KOPT-K1 (cell line): Measurements from ENCODE around the gene IGSF21.

Experiments
- H3K27ac ChIP-seq: fragments of 200-600 bp; sonication (generic); 2 replicates; pipeline ENCODE4 v1.5.1; 2016; ENCODE audit warnings: antibody characterized with exemption, mild to moderate bottlenecking, low read depth, low read length; ENCODE audit not compliant: poor library complexity, severe bottlenecking
- H3K36me3 ChIP-seq: fragments of 200-600 bp; sonication (generic); 2 replicates; pipeline ENCODE4 v1.5.1; 2017; ENCODE audit warnings: antibody characterized with exemption, mild to moderate bottlenecking, low read length, moderate library complexity; ENCODE audit not compliant: insufficient read depth
- H3K9me3 ChIP-seq: fragments of 200-600 bp; sonication (generic); 2 replicates; pipeline ENCODE4 v1.5.1; 2017; ENCODE audit warnings: antibody characterized with exemption, low read length, mild to moderate bottlenecking; ENCODE audit not compliant: insufficient read depth, poor library complexity, severe bottlenecking

IGSF21 gene

DNA sequence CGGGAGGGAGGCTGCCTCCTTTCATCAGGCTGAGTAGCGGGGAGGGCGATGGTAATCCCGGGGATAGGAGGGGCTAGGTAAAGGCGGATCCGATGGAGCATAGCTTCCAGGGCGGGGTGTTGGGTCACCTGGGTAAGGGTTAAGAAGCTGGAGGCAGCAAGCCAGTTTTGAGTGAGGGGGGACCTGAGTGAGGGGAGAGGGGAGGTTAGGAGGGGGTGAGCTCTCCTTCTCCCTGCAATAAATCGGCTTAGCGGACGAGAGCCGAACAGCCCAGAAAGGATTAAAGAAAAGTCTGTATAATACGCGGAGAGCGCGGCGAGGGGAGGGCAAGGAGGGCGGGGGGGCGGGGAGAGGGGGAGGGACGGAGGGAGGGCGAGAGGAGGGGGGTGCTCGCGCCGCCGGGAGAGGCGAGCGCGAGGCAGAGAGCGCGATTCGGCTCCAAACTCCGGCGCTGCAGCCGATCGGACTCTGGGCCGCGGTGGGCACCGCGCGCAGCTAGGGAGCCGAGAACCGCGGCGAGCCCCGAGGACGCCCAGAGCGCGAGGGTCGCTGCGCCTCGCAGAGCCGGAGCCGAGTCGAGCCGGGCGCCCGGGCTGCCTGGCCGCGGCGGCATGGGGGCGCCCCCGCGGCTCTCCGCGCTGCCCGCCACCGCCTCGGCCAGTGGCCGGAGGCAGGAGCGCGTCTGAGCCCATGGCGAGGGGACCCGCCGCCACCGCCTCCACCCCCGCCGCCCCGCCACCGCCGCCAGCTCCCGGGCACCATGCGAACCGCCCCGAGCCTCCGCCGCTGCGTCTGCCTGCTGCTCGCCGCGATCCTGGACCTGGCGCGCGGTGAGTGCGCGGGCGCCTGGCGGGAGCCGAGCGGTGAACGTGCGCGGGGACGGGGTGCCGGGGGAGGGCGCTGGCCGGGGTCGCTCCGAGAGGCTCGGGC is at the start of gene IGSF21:
IGSF21 (plus strand) TSS at position 430 of the 930 bp plus-strand sequence; CDS start at position 761, 331 bp downstream.
- Histone ChIP-seq H3K27ac (no peak within 1 kb of the TSS), H3K36me3 (no peaks in the 10 kb centered on the region), H3K9me3 (no peaks in the 10 kb centered on the region)

GRCh38 chr1:18058206-18058921 is 49.2 kb upstream of the IGSF21 start:
- Histone ChIP-seq H3K9me3 (no peaks in the 10 kb centered on the region), H3K36me3 (no peaks in the 10 kb centered on the region), H3K27ac (no peak overlapping the region)

DNA sequence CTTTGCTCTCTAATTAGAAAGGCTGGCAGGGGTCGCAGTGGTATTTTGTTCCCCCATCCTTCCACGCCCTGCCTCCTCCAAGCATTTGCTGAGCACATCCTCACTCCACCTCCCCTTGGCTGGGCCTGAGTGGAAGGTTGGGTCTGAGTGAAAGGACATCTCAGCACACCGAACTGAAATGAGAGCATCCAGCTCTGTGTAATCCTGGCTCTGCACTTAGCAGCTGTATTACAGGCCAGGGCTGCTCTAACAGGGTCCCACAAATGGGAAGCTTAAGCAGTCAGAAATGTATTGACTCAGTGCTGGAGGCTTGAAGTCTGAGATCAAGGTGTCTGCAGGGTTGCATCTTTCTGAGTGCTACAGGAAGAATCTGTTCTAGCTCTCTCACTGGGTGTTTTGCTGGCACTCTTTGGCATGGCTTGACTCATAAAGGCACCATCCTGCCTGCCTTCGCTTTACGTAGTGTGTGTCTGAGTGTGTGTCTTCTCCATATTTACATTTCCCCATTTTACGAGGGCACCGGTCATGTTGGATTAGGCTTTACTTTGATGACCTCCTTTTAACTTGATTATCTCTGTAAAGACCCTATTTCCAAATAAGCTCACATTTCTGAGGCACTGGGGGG is 48.5 kb upstream of the IGSF21 start:
- Histone ChIP-seq H3K27ac (no peak overlapping the region), H3K36me3 (no peaks in the 10 kb centered on the region), H3K9me3 (no peaks in the 10 kb centered on the region)

DNA sequence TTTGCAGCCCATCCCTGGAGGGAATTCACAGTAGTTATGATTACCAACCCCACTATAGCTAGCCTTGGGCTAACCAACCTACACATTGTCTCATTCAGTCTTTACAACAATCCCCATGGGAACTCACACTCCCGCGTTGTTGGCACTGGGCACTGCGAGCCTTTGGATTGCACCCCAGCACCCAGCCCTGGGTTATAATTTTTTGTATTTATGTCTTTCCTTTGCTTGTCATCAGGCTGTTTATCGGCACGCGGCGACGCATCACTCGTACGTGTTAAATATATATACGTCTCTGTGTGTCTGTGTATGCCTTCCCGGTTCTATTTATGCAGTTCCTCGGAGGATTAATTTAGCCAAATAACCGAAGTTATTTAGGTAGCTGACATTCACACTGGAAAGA is 47.2 kb upstream of the IGSF21 start:
- no peak overlapping the region for H3K27ac ChIP-seq

GRCh38 chr1:18062185-18062584 is 45.4 kb upstream of the IGSF21 start:
- Histone ChIP-seq H3K9me3 (no peaks in the 10 kb centered on the region), H3K36me3 (no peaks in the 10 kb centered on the region), H3K27ac (no peak overlapping the region)

More for the DNA sequence above, 47.2 kb upstream of the IGSF21 start:
- H3K36me3 ChIP-seq = no peaks in the 10 kb centered on the region
- H3K9me3 ChIP-seq = no peaks in the 10 kb centered on the region

- Histone ChIP-seq H3K27ac (no peak overlapping the region), H3K36me3 (no peaks in the 10 kb centered on the region), H3K9me3 (no peaks in the 10 kb centered on the region)
These were observed 43.1 kb upstream of the IGSF21 start for GRCh38 chr1:18064534-18064933.

DNA sequence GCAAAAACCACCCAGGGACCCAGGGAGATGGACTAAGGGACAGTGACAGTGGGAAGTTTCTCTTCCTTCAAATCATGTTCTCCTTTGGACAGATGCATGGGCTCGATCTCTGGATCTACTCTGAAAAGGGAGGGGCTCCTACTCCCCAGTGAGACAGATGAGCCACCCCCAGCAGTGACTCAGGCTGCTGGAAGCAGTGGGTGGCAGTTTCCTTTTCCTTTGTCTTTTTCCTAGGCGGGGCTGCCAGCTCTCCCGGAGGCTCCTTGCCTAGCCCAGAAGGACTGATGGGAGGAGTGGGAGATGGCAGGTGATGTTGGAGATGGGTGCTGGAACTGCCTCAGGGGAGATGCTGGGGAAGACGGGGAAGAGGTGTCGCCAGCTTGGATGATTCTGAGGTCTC is 41.0 kb upstream of the IGSF21 start:
- H3K27ac ChIP-seq = no peak overlapping the region
- H3K36me3 ChIP-seq = no peaks in the 10 kb centered on the region
- H3K9me3 ChIP-seq = no peaks in the 10 kb centered on the region

- H3K36me3 ChIP-seq = no peaks in the 10 kb centered on the region
- no peaks in the 10 kb centered on the region for H3K9me3 ChIP-seq
- H3K27ac ChIP-seq = no peak overlapping the region
These were observed 37.7 kb upstream of the IGSF21 start for GRCh38 chr1:18069903-18070302.

GRCh38 chr1:18072066-18072465 is 35.5 kb upstream of the IGSF21 start:
- Histone ChIP-seq H3K36me3 (no peaks in the 10 kb centered on the region), H3K9me3 (no peaks in the 10 kb centered on the region), H3K27ac (no peak overlapping the region)

DNA sequence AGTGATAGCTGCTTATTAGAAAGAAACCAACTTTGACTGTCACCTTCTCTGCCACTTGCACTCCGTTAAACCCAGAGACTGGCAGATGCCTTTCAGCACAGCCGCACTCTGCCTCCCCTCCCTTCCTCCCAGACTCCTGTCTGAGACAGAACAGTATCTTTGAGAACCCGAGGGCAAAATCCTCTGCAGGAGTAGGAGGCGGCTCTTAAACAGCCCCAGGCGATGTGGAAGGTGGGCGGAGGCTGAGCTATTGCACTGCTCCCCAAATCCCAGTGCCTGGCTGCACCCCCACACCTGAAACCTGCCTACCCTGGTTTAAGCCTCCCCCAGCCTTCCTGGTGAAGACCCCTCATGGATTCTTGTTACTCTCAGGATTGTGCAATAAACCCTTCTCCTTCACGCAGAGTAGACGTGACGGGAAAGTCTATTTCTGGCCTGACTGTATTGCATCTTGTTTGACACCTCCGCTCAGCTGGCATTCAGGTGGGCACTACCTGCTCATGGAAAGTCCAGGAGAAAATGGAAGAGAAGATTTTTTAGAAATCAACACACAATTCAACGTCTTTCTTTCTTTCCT is 34.4 kb upstream of the IGSF21 start:
- Histone ChIP-seq H3K36me3 (no peaks in the 10 kb centered on the region), H3K27ac (no peak overlapping the region), H3K9me3 (no peaks in the 10 kb centered on the region)

GRCh38 chr1:18077657-18078215 is 29.9 kb upstream of the IGSF21 start:
- Histone ChIP-seq H3K36me3 (no peaks in the 10 kb centered on the region), H3K9me3 (no peaks in the 10 kb centered on the region), H3K27ac (no peak overlapping the region)

DNA sequence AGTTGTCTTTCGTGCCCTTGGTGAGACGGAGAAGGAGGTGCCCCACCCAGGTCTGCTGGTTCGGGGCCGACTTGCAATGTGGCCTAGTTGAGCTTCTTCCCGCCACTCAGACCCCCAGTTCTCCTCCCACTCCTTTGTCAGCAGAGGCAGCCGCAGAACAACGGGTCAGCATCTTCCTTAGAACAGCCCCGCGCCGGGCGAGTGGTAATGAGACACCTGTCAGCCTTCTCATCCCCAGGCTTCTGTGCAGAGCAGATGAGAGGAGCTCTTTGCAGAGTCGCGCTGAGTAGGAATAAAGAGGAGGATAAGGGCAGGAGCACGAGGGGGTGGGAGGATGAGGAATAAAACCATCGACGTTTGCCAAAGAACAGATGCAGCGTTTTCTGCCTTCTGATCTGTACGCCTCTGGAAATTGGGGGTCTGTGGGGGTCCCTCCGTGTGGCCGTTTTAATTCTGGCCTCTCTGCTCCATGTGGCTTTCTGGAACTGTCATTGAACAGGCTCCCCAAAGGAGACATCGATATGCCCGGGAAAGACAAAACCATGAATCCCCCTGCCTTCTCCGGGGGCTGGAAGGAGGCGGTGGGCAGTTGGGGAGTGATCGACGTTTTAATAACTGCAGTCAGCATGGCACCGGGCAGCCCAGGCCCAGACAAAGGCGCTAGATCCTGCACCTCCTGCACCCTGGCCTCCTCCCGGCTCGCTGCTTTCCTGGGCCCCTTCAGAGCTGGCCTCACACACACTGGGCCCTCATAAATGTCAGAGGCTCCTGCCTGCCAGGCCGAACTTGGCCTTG is 27.5 kb upstream of the IGSF21 start:
- no peaks in the 10 kb centered on the region for H3K36me3 ChIP-seq

GRCh38 chr1:18085387-18086074 is 22.1 kb upstream of the IGSF21 start:
- Histone ChIP-seq H3K36me3 (no peaks in the 10 kb centered on the region), H3K9me3 (no peaks in the 10 kb centered on the region), H3K27ac (no peak overlapping the region)

More for the DNA sequence above, 27.5 kb upstream of the IGSF21 start:
- H3K27ac ChIP-seq = no peak overlapping the region
- H3K9me3 ChIP-seq = no peaks in the 10 kb centered on the region
